Glomerular endothelial cell (primary cell): ENCODE measurements around the gene CCNB2. TPM values are rescaled to one million over a fixed set of nuclear protein-coding genes. Genes with fewer than 3 reads are reported as not detected.
"Not testable (repeated sequence)": the region's sequence is repeated elsewhere in the genome, so short reads cannot be mapped to it uniquely, and the experiment has no call there.

ENCODE experiments used
- DNase-seq: peaks from one replicate; pipeline ENCODE4 v3.0.0-alpha.2; 2011; ENCODE audit warnings: low read depth, low spot score; ENCODE audit errors: extremely low read depth
- total RNA-seq: library from RNA; depleted of rRNA; stranded (reverse); fragments of >200 nt; gene quantifications from 2 replicates; pipeline ENCODE4 v1.2.3, GENCODE V29; 2015

Gene CCNB2
- 8.9 and 22.3 TPM in 2 replicates for total RNA-seq

DNA sequence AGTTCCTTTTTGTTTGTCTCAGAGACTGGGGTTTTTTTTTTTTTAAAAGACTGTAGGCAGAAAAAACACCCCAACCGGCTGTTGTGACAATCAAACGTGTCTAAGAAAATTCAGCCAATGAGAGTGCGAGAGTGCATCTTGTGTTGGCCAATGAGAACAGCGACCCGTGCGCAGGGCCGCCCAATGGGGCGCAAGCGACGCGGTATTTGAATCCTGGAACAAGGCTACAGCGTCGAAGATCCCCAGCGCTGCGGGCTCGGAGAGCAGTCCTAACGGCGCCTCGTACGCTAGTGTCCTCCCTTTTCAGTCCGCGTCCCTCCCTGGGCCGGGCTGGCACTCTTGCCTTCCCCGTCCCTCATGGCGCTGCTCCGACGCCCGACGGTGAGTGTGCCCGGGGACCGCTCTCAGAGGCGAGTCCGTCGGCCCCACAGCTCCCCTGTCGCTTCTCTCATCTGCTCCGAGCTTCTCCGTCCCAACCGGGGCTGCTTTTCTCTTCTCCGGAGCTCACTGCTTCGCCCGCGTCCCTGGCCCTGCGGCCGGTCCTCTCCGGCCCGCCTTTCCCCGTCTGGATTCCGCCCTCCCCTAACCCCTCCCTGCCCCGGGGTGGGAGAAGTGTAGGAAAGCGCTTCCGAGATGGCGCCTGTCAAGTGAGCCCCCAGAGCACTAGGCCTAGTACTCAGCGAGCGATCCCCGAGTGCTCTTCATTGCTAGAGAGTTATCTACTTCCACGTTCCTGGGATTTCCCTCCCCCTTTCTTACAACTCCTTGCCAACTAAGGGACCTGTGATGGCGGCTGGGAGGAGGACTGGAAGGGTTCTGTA lies at the start of gene CCNB2:
TSS of gene CCNB2 (plus strand) at position 235 of the 821 bp plus-strand sequence. CDS start at position 358, 123 bp downstream.
- peak; percentile 81 for DNase-seq

DNA sequence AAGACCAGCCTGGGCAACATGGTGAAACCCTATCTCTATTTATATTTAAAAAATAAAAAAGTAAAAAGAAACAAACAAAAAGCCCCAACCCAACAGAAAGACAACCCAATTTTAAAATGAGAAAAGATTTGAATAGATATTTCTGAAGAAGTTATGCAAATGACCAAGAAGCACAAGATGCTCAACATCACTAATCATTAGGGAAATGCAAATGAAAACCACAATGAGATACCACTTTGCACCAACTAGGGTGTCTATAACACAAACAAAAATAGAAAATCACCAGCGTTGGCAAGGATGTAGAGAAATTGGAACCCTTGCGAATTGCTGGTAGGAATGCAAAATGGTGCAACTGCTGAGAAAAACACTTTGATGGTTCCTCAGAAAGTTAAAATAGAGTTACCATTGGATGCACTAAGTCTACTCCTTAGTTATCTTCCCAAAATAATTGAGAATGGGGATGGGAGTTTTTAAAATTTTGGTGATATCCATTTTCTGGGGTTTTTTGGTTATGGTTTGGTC lies 45.8 kb upstream of the CCNB2 start:
- no peak for DNase-seq

DNA sequence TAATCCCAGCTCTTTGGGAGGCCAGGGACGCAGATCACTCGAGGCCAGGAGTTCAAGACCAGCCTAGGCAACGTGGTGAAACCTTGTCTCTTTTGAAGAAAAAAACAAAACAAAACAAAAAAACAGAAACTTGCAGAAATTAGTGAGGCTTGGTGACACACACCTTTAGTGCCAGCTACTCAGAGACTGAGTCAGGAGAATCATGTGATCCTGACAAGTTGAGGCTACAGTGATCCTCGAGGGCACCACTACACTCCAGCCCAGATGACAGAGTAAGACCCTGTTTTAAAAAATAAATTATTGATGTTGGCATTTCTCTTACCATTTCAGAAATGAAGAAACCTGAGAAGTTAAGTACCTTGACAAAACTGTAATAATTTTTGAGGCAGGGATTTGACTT lies 44.6 kb upstream of the CCNB2 start:
- DNase-seq = no peak

DNA sequence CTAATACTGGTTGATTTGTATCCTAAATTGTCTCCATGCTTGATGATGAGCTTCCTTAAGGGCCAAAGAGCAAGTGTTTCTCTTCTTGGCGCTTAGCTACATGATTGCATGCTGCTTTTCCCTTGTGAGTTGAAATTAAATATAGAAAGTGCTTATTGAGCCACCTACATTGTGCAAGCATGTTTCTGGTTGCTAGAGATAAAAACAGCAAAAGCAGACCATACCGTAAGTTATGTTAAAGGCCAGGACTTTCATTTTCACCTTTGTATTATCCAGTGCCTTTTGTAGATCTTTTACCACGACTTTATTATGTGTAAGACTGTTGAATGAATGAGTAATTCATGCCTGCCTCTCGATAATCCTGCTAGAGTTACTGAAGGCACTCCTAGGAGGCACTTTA lies 41.9 kb upstream of the CCNB2 start:
- DNase-seq = no peak

DNA sequence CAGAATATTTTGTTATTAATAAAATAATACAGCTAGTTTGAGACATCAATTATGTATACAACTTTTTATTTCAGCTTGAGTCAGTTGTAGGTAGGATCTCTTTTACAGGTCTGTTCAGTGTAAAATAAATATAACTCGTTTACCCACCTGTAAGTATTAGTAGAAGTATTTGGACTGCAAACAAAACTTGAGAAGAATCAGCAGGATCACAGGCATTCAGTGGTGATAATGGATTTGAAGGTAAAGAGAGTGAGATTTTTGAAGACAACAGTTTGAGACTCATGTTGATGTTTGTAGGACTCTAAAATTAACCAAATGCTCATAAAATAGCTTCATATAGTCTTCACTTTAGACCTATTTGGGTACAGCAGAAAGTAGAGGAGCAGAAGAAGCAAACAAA lies 35.5 kb upstream of the CCNB2 start:
- no peak for DNase-seq

DNA sequence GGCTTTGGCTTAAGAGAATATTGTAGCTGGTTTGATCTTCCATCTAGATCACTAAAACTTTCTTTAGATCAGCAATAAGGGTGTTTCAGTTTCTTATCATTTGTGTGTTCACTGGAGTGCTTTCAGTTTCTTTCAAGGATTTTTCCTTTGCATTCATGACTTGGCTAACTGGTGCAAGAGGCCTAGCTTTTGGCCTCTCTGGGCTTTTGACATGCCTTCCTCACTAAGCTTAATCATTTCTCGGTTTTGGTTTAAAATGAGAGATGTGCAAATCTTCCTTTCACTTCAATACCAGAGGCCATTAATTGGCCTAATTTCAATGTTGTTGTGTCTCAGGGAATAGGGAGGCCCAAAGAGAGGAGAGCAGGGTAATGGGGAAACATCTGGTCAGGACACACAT lies 30.3 kb upstream of the CCNB2 start:
- no peak for DNase-seq

DNA sequence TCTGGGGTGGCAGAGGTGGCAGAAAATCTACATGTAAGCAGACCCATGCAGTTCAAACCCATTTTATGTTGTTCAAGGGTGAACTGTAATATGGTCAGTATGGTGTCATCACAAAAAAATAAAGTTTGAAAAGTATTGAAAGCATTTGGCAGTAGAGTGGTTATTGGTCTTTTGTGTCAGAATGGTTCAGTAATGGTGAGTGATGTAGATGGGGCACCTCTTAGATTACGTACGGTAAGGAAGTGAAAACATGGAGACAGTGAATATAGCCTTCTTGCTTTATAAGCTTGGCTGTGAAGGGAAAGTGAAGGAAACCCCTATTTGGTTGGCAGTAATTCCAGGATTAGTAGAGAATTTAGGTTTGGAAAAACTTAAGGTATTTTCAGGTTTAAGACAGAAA lies 17.2 kb upstream of the CCNB2 start:
- DNase-seq = no peak

DNA sequence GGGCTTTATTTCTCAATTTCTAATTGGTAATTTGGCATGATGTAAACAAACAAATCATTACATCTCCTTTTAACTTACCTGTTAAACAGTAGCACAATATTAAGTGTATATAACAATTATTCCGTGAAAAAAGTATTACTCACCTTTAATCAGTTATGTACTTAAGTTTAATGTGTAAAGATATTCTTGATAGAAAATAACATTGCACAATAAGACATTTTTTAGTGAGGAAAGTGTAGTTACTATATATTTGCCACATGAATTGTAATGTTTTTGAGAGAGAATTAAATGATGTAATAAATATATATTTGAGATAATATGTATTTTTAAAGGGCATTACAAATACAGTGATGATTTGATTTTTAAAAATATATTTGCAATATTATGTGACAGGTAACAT lies 10.9 kb upstream of the CCNB2 start:
- no peak for DNase-seq

DNA sequence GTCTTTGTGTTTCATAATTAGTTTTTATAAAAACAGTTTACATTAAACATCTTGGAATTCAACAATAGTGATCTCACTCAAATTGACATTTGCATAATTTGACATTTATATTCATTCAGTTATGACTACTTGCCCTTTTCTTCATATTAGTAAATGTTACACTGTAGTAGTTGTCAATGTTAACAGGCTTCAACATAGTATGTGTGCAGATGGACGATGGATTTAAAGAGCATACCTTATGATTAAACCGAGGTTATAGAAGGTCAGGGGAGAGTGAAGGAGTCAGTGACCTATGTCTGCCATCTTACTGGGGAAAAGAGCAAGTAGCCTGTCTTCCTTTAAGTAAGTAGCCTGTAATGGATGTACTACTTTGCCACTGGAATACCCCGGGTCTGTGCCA lies 8.5 kb upstream of the CCNB2 start:
- DNase-seq = no peak

DNA sequence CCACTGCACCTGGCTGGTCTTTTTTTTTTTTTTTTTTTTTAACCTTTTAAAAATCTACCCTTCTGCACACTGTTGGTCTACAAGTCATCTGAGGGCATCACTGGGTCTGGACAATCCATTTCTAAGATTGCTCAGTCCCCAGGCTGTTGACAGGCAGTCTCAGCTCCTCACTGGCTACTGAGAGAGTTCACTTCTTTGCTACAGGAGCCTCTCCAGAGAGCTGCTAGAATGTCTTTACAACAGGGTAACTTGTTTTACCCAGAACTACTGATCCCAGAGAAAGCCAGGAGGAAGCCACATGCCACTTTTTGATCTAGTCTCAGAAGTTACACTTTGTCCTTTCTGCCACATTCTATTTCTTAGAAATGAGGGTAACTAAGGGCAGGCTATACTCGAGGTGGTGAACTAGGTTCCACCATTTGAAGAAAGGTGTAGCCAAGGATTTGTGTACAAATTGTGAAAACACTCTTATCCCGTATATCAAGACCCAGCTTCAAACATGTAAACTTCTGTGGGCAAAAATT lies 5.7 kb upstream of the CCNB2 start:
- DNase-seq = no peak

DNA sequence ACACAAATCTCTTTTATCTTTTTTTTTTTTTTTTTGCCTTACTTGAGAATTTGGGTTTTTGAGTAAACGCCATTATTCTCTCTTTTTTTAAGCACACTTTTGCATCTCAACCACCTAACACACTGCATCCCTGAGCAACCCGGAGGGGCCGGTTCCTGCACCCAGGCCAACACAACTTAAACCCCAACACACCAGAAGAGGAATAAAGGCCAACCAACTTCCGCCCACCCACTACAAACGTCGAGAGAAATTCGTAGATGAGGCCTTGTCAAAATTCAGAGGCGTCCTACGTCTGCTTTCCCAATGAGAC lies 389 bp upstream of the CCNB2 start:
- no peak for DNase-seq

DNA sequence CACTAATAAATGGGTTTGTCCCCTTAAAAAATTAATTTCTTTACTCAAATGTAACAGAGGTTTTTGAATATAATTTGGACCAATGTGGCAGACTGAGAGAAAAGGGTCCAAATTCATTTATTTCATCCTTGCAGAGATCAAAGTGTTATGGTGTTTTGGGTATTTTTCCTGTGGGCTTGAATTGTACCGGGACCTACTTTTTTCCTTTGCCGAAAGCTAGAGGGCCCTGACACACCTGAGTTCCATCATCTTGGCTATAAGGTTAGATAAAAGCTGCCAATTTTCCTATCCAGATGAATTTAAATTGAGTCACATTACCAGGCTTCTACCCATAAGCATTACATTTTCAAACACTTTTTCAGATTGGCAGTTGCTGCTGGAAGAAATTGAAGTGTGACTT lies 908 bp downstream of the CCNB2 start:
- DNase-seq = no peak

DNA sequence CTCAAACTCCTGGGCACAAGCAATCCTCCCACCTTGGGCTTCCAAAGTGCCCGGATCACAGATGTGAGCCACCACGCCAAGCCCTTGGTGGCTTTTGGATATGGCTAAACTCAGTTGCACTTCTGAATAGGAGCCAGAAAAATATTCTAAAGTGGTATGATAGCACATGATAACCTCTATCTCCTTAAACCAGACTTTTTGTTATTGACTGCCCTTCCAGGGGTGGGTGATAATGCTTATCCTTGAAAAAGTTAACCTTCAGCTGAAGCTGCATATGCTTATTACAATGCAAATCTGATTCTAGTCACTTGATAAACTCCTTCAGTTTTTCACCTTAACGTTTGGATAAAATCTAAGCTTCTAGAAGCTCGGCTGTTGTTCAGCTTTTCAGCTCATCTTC lies 6.3 kb downstream of the CCNB2 start:
- no peak for DNase-seq

DNA sequence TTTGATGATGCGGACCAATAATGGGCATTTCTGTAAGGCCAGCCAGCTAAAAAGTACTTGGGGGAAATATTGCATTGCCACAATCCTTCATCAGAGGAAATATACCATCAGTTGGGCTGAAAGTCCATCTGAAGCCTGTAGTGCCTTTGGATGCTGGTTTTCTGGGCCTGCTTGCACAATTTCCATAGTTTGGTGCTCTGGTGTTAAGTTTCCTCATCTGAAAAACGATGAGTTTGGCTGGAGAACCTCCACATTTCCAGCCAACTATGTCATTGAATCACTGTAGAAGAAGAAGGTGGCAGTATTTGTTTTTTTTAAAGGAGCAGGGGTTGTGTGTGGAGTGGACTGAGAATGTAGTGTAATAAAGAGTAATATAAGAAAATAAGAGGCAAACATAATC lies 10.1 kb downstream of the CCNB2 start:
- DNase-seq = no peak

DNA sequence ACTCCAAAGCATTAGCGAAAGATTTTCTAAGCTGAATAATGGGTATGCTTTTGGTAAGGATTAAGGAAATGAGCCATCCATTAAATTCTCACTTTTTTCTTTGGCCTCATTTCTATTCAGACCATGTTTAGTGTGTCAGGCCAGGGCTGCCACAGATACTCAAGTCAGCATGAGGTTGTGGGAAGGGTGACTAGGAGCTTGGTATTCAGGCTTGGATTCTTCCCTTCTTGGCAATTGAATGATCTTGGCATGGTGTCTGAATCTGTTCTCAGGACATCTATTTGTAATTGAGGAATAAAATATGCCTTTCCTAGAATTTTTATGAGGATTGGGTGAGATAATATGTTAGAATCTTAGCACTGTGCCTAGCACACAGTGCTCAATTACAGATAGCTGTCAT lies 11.2 kb downstream of the CCNB2 start:
- DNase-seq = no peak

DNA sequence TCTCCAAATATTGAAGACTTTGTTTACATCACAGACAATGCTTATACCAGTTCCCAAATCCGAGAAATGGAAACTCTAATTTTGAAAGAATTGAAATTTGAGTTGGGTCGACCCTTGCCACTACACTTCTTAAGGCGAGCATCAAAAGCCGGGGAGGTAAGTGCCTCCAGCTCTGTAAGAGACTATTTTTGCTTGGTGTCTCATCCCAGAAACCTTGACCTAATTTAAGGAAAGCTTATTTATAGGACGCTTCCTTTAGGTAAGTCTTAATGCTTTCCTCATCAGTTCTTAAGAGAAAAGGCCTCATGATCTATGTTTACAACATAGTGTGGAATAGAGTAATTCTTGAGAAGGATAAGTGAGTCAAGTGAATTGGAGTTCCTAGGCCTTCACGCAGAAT lies 11.8 kb downstream of the CCNB2 start:
- no peak for DNase-seq

DNA sequence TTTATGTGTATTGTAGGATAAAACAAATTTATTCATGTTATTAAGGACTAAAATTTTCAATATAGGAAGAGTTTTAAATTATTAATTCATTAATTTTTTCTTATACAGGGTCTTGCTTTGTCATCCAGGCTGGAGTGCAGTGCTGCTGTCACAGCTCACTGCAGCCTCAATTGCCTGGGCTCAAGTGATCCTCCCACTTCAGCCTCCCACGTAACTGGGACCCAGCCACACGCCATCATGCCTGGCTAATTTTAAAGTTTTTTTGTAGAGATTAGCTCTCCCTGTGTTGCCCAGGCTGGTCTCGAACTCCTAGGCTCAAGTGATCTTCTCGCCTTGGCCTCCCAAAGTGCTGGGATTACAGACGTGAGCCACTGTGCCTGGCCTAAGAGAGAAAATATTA lies 14.7 kb downstream of the CCNB2 start:
- DNase-seq = no peak

DNA sequence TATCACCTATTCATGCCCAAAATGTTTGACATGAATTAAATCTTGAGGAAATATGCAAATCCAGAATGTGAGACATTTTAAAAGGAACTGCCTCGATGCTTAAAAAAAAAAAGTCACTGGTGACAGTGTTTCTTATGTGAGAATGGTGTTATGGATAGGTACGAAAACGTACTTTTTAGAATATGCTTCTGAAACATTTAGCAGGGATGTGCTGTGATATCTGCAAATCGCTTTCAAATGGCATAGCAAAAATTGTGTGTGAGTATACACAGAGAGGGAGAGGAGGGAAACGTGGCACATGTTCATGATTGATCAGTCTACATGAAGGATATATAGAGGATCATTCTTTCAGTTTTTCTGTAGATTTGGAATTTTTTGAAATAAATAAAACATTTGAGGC lies 16.0 kb downstream of the CCNB2 start:
- DNase-seq = no peak

DNA sequence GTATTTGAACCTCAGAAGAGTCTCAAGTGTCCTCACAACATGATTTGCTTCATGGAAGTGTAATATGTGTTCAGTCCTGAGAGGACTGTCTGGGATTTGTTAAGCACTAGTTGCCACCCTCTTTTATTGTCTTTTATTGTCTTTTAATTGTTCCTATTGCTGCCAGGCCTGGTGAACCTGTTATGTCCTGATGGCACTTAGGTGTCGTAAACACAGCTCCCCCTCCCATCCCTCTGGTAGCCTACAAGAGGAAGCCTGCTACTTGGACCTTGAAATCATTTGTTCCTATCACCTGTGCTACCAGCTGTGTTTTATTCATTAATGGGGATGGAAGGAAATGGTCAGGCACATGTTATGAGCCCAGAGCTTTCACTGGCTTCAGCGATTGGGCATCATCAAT lies 19.3 kb downstream of the CCNB2 start:
- DNase-seq = no peak

DNA sequence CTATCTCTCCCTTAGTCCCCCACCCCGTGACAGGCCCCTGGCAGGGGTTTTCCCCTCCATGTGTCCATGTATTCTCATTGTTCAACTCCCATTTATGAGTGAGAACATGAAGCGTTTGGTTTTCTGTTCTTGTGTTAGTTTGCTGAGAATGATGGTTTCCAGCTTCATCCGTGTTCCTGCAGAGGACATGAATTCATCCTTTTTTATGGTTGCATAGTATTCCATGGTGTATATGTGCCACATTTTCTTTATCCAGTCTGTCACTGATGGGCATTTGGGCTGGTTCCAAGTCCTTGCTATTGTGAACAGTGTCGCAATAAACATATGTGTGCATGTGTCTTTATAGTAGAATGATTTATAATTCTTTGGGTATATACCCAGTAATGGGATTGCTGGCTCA lies 20.7 kb downstream of the CCNB2 start:
- DNase-seq = not testable (repeated sequence)

DNA sequence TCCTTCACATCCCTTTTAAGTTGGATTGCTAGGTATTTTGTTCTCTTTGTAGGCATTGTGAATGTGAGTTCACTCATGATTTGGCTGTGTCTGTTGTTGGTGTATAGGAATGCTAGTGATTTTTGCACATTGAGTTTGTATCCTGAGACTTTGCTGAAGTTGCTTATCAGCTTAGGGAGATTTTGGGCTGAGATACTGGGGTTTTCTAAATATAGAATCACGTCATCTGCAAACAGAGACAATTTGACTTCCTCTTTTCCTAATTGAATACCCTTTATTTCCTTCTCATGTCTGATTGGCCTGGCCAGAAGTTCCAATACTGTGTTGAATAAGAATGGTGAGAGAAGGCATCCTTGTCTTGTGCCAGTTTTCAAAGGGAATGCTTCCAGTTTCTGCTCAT lies 22.3 kb downstream of the CCNB2 start:
- not testable (repeated sequence) for DNase-seq

DNA sequence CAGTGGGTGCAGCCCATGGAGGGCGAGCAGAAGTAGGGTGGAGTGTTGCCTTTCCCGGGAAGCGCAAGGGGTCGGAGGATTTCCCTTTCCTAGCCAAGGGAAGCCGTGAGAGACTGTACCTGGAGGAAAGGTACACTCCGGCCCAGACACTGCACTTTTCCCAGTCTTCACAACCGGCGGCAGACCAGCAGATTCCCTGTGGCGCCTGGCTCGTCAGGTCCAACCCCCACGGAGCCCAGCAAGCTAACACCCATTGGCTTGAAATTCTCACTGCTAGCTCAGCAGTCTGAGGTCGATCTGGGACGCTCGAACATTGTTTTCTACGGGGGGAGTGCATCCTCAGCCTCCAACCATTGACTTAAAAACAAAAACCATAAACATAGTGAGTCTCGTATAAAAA lies 26.5 kb downstream of the CCNB2 start:
- DNase-seq = no peak
